Kidney glomerular epithelial cell (primary cell): ENCODE measurements around the gene GPSM1.

ENCODE experiments used
- DNase-seq: peaks from one replicate; lab custom pipeline; 2025; lab: John Stamatoyannopoulos, UW

GPSM1 gene

GRCh38 chr9:136327304-136327974 is at the start of gene GPSM1:
TSS of gene GPSM1 (plus strand) at chr9:136327539. CDS start at chr9:136327696, 157 bp downstream.
- peak; percentile 4 for DNase-seq

DNA sequence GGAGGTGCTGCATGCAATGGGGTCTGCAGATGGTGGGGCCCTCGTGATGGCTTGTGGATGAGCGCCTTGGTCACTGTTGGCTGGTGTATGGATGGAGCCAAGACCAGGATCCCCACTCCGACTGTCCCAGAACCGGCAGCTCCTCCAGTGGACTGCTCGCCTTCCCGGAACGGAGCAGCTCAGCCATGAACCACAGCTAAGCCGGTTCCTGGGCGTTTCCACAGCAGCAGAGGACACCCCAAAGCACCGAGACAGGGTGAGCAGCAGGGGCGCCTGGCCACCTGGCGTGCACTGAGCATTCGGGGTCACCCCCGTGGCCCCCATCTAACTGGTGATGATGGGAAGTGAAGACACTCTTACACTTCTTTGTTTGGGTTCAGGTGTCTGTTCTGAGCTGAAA is 49.6 kb upstream of the GPSM1 start:
- DNase-seq: no peak

GRCh38 chr9:136278221-136278620 is 49.1 kb upstream of the GPSM1 start:
- DNase-seq: no peak

DNA sequence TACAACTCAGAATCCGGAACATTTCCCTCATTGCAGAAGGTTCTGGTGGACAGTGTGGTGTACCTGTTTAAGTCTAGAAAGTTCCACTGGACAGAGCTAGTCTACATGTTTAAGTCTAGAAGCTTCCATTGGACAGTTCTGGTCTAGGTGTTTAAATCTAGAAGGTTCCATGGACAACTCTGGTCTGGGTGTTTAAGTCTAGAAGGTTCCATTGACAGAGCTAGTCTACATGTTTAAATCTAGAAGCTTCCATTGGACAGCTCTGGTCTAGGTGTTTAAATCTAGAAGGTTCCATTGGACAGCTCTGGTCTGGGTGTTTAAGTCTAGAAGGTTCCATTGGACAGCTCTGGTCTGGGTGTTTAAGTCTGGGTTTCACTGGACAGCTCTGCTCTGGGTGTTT is 48.4 kb upstream of the GPSM1 start:
- DNase-seq: no peak

DNA sequence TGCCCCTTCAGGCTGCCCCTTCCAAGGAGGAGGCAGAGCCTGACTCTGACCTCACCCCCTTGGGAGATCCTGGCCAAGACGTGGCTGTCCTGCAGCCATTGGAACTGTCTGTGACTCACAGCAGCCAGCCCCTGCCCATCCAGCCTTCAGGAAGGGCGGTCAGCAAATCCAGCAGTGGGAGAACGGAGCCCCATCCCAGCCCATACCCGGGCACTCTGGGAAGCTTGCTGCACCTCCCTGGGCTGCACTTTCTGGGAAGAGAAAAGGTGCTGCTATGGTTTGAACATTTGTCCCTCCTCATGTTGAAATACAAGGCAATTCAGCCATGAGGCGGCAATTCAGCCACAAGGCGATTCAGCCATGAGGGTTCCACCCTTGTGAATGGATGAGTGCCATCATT is 47.9 kb upstream of the GPSM1 start:
- no peak for DNase-seq

DNA sequence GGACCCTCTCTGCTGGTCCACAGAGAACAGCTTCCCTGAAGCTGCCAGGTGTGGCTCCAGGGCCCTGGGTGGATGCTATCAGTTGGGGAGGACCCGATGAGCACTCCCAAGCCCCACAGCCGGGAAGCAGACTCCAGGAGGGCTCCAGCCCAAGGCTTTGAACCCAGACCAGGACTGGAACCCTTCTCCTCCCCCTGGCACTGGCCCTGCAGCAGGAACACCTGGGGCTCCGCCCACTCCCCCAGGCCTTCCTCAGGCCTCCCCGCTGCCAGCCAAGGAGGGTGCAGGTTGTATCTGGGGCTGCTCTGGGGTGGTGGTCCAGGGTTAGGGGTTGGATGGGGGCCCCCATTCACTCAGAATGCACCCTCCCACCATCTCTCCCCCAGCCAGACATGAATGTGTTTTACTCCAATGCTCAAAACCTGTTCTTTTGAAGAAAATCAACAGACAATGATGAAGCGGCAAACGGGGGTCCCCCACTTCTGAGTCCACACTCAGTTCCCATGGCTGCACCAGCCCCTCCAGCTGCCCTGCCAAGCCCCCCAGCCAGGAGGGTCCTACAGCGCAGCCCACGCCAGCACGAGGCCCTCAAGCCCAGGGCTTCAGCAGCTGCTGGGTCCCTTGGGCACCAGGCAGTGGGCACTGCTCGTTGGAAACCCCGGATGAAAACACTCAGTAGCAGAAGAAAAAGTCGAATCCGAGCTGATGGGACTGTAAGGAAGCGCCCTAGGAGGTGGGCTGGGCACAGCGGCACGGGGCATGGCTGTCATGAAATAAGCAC is 46.6 kb upstream of the GPSM1 start:
- no peak for DNase-seq

DNA sequence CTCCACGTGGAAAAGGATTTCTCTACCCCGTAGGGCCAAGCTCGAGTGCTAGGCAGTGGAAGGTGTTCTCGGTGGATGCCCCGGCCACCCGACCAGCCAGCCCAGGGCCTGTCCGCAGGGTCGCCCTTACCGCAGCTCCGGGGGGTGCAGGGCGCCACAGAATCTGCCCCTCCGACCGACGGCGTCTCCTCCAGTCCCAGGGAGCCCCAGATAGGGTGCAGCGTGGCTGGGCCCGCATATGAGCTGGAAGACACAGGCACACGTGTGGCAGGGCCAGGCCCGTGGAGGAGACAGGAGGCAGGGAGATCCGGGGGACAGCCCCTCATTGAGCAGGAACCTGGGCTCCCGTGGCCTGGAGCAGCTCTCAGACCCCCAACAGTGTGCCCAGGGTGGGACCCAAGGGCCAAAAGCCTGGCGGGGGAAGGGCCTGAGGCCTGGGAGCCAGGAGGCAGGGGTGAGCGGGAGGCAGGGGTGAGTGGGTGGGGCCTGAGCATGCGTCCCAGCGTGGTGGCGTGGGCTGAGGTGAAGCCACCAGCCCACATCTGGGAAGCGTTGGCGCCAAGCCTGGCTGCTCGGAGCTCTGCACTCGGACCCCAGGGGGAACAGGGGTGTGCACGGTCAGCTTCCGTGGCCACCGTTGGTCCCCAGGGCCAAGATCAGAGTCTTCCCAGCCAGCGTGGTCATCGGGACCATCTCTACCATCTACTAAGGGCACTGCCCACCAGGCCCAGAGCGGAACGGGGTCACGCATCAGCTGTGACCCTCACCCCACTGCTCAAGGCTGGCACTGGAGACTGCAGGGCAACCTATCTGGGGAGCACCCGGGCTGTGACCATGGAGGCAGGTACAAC is 45.7 kb upstream of the GPSM1 start:
- DNase-seq: no peak

- DNase-seq: no peak
Observed at GRCh38 chr9:136282272-136282861, 45.0 kb upstream of the GPSM1 start.

GRCh38 chr9:136283291-136284235 is 43.8 kb upstream of the GPSM1 start:
- DNase-seq: peak; percentile 59

DNA sequence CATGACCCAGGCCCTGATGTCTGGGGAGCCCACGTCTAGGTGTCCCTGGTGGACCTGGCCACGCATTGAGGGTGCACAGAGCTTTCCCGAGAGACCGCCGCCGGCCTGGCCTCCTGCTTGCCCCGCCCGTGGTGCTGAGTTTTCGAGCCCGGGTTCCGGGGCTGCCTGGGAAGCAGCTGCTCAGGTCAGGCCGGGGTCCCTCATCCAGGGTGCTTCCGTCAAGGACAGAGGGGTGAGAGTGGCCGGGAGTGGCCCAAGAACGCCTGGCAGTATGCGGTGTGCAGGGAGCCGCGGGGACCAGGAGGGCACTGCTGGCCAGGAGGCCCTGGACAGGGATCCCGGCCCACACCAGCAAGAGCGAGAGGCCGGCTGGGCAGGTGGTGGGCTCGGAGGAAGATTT is 43.0 kb upstream of the GPSM1 start:
- no peak for DNase-seq

DNA sequence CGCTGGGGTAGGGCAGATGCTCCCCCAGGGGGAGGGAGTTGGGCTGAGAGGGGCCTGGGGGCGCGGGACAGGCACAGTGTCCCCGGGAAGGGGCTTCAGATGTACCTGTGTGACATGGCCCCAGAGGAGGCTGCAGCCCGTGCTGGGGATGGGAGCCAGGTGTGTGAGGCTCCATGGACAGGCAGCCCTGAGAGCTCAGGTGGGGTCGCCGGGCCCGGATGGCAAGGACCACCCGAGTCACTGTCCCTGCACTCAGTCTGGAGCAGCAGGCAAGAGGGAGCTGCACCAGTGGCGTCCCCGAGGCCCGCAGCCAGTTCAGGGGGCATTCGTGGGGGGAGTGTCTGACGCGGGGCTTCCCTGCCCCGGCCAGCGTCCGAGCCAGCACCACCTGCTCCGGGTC is 42.4 kb upstream of the GPSM1 start:
- no peak for DNase-seq

- no peak for DNase-seq
Observed at GRCh38 chr9:136285501-136286358, 41.6 kb upstream of the GPSM1 start.

DNA sequence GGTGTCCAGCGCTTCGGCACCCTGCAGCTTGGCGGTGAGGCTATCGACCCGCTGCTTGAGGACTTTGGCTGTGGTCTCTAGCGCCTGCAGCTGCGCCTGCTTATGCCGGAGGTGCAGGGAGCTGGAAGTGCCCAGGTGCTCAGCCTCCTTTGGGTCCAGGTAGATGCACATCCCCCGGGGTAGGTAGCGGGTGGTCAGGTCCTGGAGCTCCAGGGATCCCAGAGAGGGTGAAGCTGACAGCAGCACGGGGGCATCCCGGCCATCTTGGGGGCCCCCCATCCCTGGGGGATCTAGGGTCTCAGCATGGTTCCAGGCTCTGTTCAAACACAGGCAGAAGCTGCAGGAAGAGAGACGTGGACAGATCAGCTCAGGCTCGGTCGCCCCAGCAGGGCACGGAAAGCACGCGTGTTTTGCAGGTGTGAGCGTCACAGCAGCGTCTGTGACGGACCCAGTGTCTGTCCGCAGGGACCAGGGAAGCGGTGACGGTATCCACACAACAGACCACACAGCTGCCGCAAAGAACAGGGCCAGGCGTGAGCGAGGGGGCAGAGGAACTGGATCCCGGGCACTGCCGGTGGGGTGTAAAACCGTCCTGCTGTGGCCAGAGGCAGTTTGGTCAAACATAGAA is 40.9 kb upstream of the GPSM1 start:
- no peak for DNase-seq

DNA sequence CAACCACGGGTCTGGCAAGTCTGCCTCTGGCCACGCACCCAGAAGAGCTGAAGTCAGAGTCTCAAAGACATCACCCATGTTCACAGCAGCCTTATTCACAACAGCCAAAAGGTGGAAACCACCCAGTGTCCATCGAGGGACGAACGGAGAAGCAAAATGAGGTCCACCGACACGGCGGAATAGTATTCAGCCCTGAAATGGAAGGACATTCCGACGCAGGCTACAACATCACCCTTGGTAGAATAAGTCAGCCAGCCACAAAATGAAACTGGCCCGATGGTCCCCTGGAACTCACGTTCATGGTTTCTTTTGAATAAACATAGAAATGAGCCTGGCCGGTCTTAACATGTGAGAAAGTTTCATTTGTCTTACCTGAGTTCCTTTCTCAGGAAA is 40.4 kb upstream of the GPSM1 start:
- DNase-seq: no peak

DNA sequence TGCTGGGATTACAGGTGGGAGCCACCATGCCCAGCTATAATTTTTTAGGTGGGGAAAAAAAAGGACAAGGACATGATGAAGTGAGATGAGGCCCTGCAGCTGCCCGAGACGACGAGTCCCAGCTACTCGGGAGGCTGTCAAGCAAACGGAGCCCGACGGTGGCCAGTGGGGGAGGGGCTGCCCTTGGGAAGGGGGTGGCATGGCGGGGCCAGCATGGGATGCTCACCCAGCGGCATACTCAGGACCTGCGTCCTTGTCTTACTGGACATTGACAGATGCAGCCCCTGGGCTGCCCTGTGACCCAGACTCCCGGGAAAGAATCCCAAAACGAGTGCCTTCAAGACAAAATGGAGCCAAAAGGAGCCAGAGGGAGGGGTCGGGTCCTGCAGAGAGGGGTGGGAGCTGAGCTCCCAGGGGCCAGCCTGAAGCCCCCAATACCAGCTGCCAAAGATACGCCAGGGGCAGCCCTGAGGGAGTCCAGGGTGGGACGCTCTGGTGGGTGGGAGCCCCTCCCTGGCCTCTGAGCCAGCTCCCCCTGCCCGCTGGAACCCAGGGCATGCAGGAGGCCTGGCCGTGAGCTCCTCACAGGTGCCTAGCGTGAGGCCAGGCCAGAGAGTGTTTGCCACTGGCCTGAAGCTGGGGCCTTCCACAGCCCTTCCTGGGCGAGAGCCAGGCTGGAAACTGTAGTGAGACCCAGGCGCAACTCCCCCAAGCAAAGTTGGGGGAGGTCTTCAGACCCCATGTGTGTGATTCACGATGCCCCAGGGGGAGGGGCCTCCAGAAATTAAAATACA is 39.2 kb upstream of the GPSM1 start:
- no peak for DNase-seq

GRCh38 chr9:136289651-136290507 is 37.5 kb upstream of the GPSM1 start:
- no peak for DNase-seq

DNA sequence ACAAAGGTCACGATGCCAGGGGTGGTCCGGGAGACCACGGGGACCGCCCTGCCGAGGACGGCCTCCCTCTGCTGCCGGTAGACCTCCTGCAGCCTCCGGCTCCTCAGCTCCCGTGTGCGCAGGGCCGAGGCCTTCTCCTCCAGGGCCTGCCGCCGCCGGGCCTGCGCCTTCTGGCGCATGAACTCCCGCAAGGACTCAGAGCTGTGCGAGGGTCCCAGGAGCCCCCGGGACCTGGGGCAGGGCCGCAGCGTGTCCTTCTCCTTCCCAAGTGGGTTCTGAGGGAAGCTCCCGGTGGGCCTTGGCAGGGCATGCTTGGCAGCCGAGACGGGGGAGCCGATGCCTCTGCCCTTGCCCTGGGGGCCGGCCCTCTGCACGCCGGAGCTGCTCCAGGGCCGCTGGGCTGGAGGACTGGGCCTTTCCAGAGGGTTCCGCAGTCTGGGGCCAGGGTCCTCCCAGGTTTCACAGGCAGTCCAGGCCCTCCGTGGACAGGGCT is 36.8 kb upstream of the GPSM1 start:
- DNase-seq: no peak
